HepG2 (cell line): ENCODE measurements around the gene ZNF597. TPM values are rescaled to one million over a fixed set of nuclear protein-coding genes. Genes with fewer than 3 reads are reported as not detected.

Experiments
- AKNA ChIP-seq: sonication (generic); formaldehyde crosslinking; IDR thresholded peaks from 2 replicates; pipeline ENCODE4 v1.4.0; 2020; ENCODE audit warnings: missing genetic modification reagents, borderline replicate concordance
- CBX2 ChIP-seq, 2 experiments: fragments of 200-600 bp in 1 of 2; sonication (generic); formaldehyde crosslinking in 1 of 2; IDR thresholded peaks; 2 replicates each; pipeline versions ENCODE4 v1.7.0 to v1.8.1; 2018 to 2022; ENCODE audit warnings: low read depth in 2 of 2, low read length in 1 of 2, mild to moderate bottlenecking in 1 of 2, missing genetic modification reagents in 1 of 2
- CREB1 ChIP-seq, 2 experiments: fragments of 450-650 bp in 1 of 2; IDR thresholded peaks; 2 replicates each; pipeline ENCODE4 v1.6.1; 2016 to 2017; ENCODE audit warnings: control low read depth in 1 of 2, mild to moderate bottlenecking in 1 of 2, missing compliant biosample characterization in 1 of 2, missing genetic modification characterization in 1 of 2
- FOXO1 ChIP-seq: sonication (generic); formaldehyde crosslinking; IDR thresholded peaks from 2 replicates; pipeline ENCODE4 v1.4.0; 2020; ENCODE audit warnings: missing genetic modification reagents
- GLI4 ChIP-seq: sonication (generic); formaldehyde crosslinking; IDR thresholded peaks from 2 replicates; pipeline ENCODE4 v1.5.1; 2020; ENCODE audit warnings: missing genetic modification reagents, mild to moderate bottlenecking, moderate library complexity, borderline replicate concordance
- HHEX ChIP-seq: IDR thresholded peaks from 2 replicates; pipeline ENCODE4 v1.6.1; 2016; ENCODE audit warnings: control low read depth
- HNRNPH1 ChIP-seq: fragments of 200-400 bp; formaldehyde crosslinking; optimal IDR thresholded peaks from 2 replicates; pipeline ENCODE3; 2017; ENCODE audit warnings: mild to moderate bottlenecking, low read depth, low read length
- HOXD1 ChIP-seq: sonication (generic); formaldehyde crosslinking; IDR thresholded peaks from 2 replicates; pipeline ENCODE4 v1.5.0; 2020; ENCODE audit warnings: missing genetic modification reagents
- ISX ChIP-seq: sonication (generic); formaldehyde crosslinking; conservative IDR thresholded peaks from 2 replicates; pipeline ENCODE4 v1.5.0; 2020; ENCODE audit warnings: missing genetic modification reagents
- MIER3 ChIP-seq: IDR thresholded peaks from 2 replicates; pipeline ENCODE4 v1.6.1; 2016; ENCODE audit warnings: missing compliant biosample characterization, borderline replicate concordance
- NFIB ChIP-seq: sonication (generic); formaldehyde crosslinking; IDR thresholded peaks from 2 replicates; pipeline ENCODE4 v1.9.0; 2021; ENCODE audit warnings: missing genetic modification reagents, mild to moderate bottlenecking, borderline replicate concordance
- PREB ChIP-seq: sonication (generic); formaldehyde crosslinking; IDR thresholded peaks from 2 replicates; pipeline ENCODE4 v1.4.0; 2020; ENCODE audit warnings: missing genetic modification reagents
- RBFOX2 ChIP-seq: fragments of 200-400 bp; formaldehyde crosslinking; IDR thresholded peaks from 2 replicates; pipeline ENCODE4 v1.6.1; 2017; ENCODE audit warnings: low read depth, mild to moderate bottlenecking, low read length
- SSRP1 ChIP-seq: IDR thresholded peaks from 2 replicates; pipeline ENCODE4 v1.6.1; 2016; ENCODE audit warnings: control low read depth
- TERF1 ChIP-seq: sonication (generic); formaldehyde crosslinking; IDR thresholded peaks from 2 replicates; pipeline ENCODE4 v1.8.0; 2022; ENCODE audit warnings: mild to moderate bottlenecking, missing genetic modification reagents, moderate library complexity
- ZNF138 ChIP-seq: sonication (generic); formaldehyde crosslinking; IDR thresholded peaks from 2 replicates; pipeline ENCODE4 v1.5.0; 2020; ENCODE audit warnings: mild to moderate bottlenecking, low read depth, missing genetic modification reagents
- ZNF18 ChIP-seq: sonication (generic); formaldehyde crosslinking; IDR thresholded peaks from 2 replicates; pipeline ENCODE4 v1.8.0; 2022; ENCODE audit warnings: mild to moderate bottlenecking, missing genetic modification reagents; ENCODE audit not compliant: insufficient replicate concordance
- ZNF441 ChIP-seq: sonication (generic); formaldehyde crosslinking; IDR thresholded peaks from 2 replicates; pipeline ENCODE4 v1.7.0; 2021; ENCODE audit warnings: missing genetic modification reagents, borderline replicate concordance
- ZNF720 ChIP-seq: sonication (generic); formaldehyde crosslinking; IDR thresholded peaks from 2 replicates; pipeline ENCODE4 v1.4.0; 2020; ENCODE audit warnings: missing genetic modification reagents
- ZNF773 ChIP-seq: sonication (generic); formaldehyde crosslinking; IDR thresholded peaks from 2 replicates; pipeline ENCODE4 v1.4.0; 2020; ENCODE audit warnings: missing genetic modification reagents, borderline replicate concordance
- ZNF792 ChIP-seq: IDR thresholded peaks from 2 replicates; pipeline ENCODE4 v1.6.1; 2016
- polyA plus RNA-seq, 8 experiments: library from polyadenylated mRNA; depleted of rRNA in 3 of 8; stranded (reverse) in 7 of 8; unstranded in 1 of 8; fragments of >200 nt; fragmentation: Illumina TruSeq in 4 of 8; extraction: Trizol in 4 of 8; gene quantifications; 2 replicates each; pipeline versions ENCODE4 v1.2.1 to v1.2.3, GENCODE V29; 2011 to 2016; ENCODE audit warnings: low read depth in 4 of 8, missing spikeins in 1 of 8, mixed read lengths in 1 of 8; ENCODE audit not compliant: insufficient read depth in 1 of 8
- total RNA-seq, 5 experiments: library from RNA; depleted of rRNA; stranded (reverse); fragments of >200 nt; fragmentation: Illumina TruSeq; extraction: Trizol; gene quantifications; 2 replicates each; pipeline ENCODE4 v1.2.3, GENCODE V29; 2016; ENCODE audit warnings: low read depth in 1 of 5

Gene ZNF597
- total and polyA plus RNA-seq, 2 of the 13 experiments (the other 11 are each of a cell fraction or from before 2014, with no cell fraction given) = 1.3 to 2.4 TPM

- TF ChIP-seq ISX (CRISPR knock-in tag) = no peak; the same call in 1 of the 2 replicates
- peak; percentile 22; the same call in 1 of the 2 replicates for TF ChIP-seq MIER3 (CRISPR knock-in tag)
- TF ChIP-seq AKNA = no peak
- no peak for TF ChIP-seq ZNF792
- no peak for TF ChIP-seq ZNF138
- TF ChIP-seq NFIB = 0 out of 2 replicates have a peak, but pooled peaks have one; percentile 24
- no peak for TF ChIP-seq ZNF441 (CRISPR knock-in tag)
- TF ChIP-seq ZNF773 (CRISPR knock-in tag) = peak; percentile 26; the same call in 1 of the 2 replicates
- TF ChIP-seq HNRNPH1 = no peak
- no peak; the same call in 1 of the 2 replicates for TF ChIP-seq FOXO1
- TF ChIP-seq GLI4 (CRISPR knock-in tag) = peak; percentile 89; the same call in 1 of the 2 replicates
- TF ChIP-seq CBX2 (IDR thresholded peaks at IDR 0.05; ENCODE audit: low read depth, low read length) = no peak
- TF ChIP-seq CBX2 (CRISPR knock-in tag; IDR thresholded peaks at IDR 0.05; ENCODE audit: low read depth) = no peak
- TF ChIP-seq SSRP1 (CRISPR knock-in tag) = no peak
- TF ChIP-seq RBFOX2 = peak; percentile 96
- TF ChIP-seq CREB1 (IDR thresholded peaks at IDR 0.05) = no peak
- TF ChIP-seq CREB1 (CRISPR knock-in tag; IDR thresholded peaks at IDR 0.05) = no peak
- no peak for TF ChIP-seq HHEX
- peak; percentile 83; the same call in 1 of the 2 replicates for TF ChIP-seq HOXD1 (CRISPR knock-in tag)
- TF ChIP-seq ZNF18 (CRISPR knock-in tag) = no peak
- no peak for TF ChIP-seq ZNF720 (CRISPR knock-in tag)
- TF ChIP-seq PREB (CRISPR knock-in tag) = no peak
- no peak for TF ChIP-seq TERF1
These were observed 14.3 kb upstream of the ZNF597 start (continued) for GRCh38 chr16:3457434-3458252.
